Central memory CD4-positive, alpha-beta T cell (primary cell): ENCODE data around the gene EIF3M.
"Not testable (repeated sequence)": the region's sequence is repeated elsewhere in the genome, so short reads cannot be mapped to it uniquely, and the experiment has no call there.

Experiments
- DNase-seq: peaks from one replicate; pipeline ENCODE4 v3.0.0; 2022

Gene EIF3M

DNA sequence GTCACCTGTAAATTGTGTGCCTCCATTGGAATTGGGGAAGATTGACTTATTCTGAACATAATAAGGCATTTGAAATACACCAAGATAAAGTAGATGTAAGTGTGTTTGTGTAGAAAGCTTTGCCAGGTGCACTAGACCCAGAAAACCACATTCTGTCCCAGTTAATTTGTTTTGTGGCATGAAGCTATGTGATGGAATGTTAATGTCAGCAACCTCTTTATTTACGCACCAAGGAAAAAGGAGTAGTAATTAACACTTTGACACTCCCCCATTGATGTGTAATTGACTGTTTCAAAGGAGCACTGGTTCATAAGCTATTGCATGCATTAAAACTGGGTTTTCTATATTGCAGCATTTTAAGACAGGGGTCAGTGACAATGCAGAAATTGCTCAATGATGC, 14.3 kb downstream of the EIF3M start:
- no peak for DNase-seq

DNA sequence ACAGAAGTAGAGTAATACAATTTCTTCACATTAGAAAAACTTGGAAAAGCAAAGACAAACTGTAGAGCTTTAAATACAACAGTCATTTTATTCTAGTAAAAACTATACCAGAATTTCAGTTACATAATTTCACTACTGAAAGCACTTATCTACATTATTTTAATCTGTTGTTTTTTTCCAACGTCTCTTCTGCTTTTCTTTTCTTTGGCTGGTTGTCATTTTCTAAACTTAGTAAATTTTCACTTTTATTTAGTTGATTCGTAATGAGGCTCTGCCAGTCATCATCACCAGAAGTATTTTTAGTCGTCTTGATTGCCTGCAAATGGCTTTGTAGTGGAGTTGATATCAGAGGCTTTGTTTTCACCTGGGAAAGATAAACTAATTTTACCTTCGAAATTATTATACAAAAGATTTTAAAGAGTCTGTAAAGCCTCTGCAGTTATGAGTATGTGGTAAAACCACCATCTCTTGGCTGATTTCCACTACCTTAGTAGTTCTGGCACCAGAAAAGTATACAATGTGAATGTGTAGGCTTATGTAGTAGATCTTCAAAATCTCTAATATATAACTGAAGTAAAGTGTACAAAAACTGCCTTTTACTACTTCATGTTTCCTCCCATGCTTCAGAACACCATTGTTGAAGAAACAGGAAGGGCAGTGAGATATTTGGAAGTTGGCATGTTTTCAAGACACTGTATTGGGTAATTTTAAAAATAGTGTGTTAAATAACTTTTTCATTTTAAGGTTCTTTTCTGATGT, 19.2 kb downstream of the EIF3M start:
- no peak for DNase-seq

- no peak for DNase-seq
Observed at GRCh38 chr11:32606220-32606619, 22.6 kb downstream of the EIF3M start.

GRCh38 chr11:32608826-32609225, 25.2 kb downstream of the EIF3M start:
- DNase-seq: not testable (repeated sequence)

DNA sequence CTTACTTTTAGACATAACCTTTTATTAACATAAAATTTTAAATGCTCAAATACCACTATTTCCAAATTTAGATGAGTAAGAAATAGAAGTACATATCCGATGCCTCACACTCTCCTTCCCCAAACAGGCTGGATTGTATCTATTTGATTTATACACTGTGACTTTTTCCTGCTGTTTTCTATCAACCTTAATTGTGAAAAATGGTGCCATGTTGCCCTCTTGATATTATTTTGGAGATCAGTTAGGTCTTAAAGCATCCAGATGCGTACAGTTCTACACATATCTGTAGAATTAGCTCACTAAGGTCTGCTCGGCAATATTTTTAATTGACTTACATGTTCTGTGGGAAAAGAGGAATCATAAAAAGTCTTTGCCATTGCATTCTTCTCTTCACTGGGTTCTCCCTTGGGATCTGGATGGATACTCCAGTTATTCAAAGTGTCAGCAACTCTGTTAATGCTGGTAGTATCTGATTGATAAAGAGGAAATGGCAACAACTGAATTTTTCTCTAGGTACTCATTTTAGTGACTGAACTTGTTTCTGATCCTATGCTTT, 27.2 kb downstream of the EIF3M start:
- no peak for DNase-seq

GRCh38 chr11:32613500-32614151, 30.0 kb downstream of the EIF3M start:
- no peak for DNase-seq

GRCh38 chr11:32615422-32615821, 31.8 kb downstream of the EIF3M start:
- no peak for DNase-seq

DNA sequence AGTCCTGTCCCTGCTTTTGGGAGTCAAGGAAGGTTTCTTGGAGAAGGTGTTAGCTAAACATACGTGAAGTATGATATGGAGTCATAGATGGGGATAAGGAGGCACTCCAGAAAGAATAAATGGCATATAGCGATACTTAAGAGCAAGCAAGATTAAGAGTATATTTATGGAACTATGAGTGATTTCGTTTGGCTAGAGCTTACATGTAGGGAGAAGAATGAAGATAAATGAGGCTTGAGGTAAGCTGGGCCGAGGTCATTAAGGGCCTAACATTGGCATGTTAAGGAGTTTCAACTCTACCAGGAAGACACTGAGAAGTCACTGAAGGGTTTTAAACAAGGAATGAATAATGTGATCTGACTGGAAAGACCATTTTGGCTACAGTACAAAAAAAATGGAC, 33.3 kb downstream of the EIF3M start:
- DNase-seq: no peak

GRCh38 chr11:32630844-32631243, 47.2 kb downstream of the EIF3M start:
- DNase-seq: no peak

- no peak for DNase-seq
Observed at GRCh38 chr11:32635819-32636218, 52.2 kb downstream of the EIF3M start.

GRCh38 chr11:32641361-32641760, 57.7 kb downstream of the EIF3M start:
- DNase-seq: no peak

DNA sequence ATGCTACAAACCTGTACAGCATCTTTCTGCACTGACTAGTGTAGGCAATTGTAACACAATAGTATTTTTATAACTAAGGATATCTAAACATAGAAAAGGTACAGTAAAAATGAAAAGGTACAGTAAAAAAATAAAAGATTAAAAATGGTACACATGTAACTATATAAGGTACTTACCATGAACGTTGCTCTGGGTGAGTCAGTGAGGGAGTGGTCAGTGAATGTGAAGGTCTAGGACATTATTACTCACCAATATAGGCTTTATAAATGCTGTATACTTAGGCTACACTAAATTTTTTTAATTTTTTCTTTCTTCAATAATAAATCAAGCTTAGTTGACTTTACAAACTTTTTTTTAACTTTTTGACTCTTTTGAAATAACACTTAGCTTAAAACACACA, 59.9 kb downstream of the EIF3M start:
- no peak for DNase-seq
